GM12864 (cell line): ENCODE data around the gene ACSL1.

Experiments used
- DNase-seq: peaks from one replicate; pipeline ENCODE4 v3.0.0-alpha.2; 2011; ENCODE audit warnings: low read depth
- H3K4me3 ChIP-seq: 2 replicates; pipeline ENCODE4 v1.5.1; 2011; ENCODE audit warnings: mild to moderate bottlenecking, low read depth, low read length, control low read depth
- CTCF ChIP-seq: IDR thresholded peaks from 2 replicates; pipeline ENCODE4 v1.5.1; 2011; ENCODE audit warnings: low read depth, mild to moderate bottlenecking, moderate library complexity, low read length, control low read depth, inconsistent platforms; ENCODE audit errors: missing control alignments

Gene ACSL1

GRCh38 chr4:184769141-184769765, 56.5 kb downstream of the ACSL1 start:
- DNase-seq: no peak
- no peak for TF ChIP-seq CTCF
- no peak overlapping the region for H3K4me3 ChIP-seq

DNA sequence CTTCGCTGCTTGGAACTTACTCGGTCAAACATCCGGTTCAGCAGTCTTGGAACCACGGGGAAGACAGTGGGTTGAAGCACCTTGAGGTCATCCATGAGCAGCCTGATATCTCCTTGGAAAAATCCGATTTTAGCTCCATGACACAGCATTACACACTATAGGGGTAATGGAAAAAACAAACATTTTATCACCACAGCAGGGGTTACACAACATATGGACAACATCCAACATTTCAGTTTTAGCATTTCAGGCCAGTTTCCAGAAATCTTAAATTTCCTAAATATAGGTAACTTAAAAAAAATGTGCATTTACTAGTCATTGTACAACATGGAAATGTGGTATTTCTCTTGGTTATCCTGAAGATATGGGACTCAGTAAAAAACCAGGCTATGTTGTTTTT, 57.5 kb downstream of the ACSL1 start:
- TF ChIP-seq CTCF: no peak
- H3K4me3 ChIP-seq: no peak overlapping the region
- no peak for DNase-seq

DNA sequence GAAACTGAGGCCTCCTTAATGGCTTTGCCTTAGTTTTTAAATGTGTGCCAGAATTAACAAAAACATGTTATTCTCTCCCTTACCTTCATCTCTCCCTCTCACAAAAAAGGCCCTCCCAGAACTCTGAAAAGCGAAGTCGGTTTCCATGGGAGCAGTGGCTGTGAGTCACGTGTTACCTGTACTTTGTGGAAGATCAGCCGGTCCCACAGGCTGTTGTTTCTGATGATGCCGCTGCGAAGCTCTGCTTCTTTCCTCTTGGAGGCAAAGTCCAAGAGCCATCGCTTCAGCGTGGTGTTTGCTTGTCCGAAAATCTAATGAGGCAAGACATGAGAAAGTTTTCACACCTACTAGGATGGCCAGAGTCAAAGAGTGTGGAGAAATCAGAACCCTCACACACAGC, 59.3 kb downstream of the ACSL1 start:
- TF ChIP-seq CTCF: no peak
- DNase-seq: no peak
- no peak overlapping the region for H3K4me3 ChIP-seq

DNA sequence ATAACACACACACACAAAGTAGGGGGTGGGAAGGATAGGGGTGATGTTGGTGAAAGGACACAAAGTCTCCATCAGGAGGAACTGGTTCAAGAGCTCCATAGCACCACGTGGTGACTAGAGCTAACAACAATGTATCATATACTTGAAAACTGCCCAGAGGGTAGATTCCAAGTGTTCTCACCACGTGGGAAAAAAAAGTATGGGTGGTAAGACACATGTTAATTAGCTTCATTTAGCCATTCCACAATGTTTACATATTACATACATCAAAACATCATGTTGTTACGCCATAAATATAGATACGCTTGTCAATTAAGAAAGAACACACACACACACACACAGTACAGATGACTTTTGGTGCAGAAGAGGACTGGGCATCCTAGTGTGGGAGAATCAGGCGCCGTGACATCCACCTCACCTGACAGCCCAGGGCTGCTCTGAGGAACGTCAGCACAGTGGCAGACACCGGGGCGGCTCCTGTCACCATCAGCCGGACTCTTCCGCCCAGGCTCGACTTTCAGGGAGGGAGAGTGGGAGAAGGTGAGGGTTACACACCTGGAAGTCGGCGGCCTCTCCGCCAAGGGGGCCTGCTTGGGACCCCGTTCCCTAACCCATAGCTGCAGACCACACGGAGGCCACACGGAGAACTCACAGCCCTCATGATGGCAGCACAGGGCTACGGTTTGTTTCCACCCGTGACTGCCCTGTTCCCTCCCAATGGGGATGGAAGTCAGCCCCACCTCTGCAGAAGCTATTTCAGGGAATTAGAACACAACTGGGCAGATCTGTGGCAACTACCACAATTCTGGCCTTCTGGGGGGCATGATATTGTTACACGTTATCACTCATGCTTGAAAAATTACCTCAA, 60.1 kb downstream of the ACSL1 start:
- no peak for TF ChIP-seq CTCF
- no peak overlapping the region for H3K4me3 ChIP-seq
- DNase-seq: no peak

DNA sequence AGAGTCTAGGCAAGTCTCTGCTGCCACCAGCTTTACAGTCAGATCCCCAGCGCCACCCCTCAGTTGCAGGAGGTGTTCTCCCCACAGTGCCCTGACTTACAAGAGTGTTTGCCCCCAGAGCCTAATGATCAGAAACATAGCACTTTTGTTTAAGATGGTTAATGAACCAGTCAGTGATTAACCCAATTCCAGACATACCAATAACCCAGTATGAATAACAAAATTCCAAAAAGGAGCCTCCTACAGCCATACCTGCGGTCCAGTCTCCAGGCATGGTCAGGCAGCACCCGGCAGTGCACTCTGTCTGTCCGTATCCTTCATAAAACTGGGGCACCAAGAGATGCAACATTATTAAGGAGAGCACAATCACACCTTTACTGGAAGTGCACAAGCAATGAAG, 61.2 kb downstream of the ACSL1 start:
- no peak for DNase-seq
- no peak for TF ChIP-seq CTCF
- H3K4me3 ChIP-seq: no peak overlapping the region

DNA sequence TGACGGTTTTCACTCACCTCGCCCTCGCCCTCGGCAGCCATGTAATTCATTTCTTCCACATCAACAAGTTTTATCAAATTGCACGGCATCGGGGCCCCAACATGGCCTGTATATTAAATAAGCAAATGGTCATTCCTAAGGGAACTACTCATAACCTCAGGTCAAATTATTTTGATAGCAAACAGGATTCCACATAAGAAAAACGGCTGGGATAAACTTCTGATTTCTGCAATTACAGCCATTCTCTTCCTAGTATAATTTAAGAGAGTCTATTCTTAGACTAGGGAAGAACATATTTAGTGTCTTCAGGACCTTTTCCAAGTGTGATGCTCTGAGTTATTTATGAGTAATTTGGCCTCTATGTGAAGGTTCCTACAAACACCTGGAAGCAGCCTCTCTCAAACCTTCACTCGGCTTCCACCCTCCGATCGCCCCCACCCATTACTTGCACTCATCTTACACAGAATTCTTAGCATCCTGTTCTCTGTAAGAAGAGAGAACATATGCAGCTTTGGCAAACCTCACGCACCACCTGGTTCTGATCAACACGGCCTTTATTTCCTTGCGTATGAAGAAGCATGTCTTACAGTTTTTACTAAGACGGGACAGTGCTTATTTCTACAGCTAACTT, 62.5 kb downstream of the ACSL1 start:
- no peak for DNase-seq
- no peak for TF ChIP-seq CTCF
- no peak overlapping the region for H3K4me3 ChIP-seq
